GM04504 (cell line): ENCODE data around the gene PXYLP1.

Experiments
- DNase-seq: peaks from one replicate; pipeline ENCODE4 v3.0.0-alpha.2; 2012; ENCODE audit warnings: low read depth

The PXYLP1 gene

DNA sequence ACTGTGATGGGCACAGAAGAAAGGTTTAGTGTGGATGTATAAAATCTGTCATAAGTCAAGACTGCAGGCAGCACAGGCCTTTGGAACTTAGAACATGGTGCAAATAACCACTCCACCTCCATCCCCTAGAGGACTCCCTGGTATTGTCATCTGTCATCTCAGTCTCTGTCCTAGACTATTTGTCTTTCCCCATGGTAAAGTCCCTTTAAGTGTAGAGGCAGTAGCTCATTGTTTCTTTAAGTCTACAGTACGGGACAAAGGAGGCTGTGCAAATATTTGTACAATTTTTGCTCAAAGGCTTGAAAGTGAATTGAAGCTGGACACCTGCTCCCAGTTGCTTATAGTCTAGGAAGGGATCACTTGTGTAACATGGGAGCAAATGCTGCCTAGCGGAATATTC lies 3.2 kb upstream of the PXYLP1 start:
- no peak for DNase-seq

DNA sequence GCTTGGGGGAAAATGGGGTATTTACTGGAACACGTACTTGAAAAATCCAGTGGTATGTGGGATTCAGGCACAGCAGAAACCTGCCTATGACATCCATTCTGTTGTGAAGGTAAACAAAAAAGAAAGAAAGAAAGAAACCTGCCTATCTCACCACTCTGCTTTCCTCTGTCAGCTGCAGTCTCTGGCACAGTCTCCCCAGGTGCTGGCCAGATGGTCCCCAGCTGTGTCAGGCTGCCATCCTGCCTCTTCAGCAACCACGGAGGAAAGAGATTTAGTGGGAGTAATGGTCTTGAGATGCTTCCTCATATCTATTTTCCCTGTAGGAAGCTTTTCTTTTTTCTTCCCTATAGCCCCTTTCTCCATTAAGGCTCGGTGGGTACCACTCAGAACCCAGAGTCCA lies 2.5 kb upstream of the PXYLP1 start:
- no peak for DNase-seq

DNA sequence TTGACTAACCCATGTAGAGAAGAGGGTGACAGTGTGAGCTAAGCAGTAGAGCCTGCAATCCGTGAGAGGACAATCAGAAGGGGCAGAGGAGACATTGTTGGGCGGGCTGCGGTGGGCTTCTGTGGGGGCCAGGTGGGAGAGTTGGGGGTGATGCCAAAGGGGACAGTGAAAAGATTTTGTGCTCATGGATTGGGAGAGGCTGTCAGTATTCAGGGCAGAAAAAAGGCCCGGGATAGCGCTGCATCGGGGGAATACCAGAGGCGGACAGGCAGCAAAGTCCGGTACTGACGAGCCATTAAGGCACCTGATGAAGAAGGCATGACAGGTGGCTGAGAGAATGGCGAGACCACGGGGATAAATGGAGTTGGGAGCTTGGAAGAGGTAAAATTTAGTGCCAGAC lies 1.3 kb upstream of the PXYLP1 start:
- DNase-seq = no peak

DNA sequence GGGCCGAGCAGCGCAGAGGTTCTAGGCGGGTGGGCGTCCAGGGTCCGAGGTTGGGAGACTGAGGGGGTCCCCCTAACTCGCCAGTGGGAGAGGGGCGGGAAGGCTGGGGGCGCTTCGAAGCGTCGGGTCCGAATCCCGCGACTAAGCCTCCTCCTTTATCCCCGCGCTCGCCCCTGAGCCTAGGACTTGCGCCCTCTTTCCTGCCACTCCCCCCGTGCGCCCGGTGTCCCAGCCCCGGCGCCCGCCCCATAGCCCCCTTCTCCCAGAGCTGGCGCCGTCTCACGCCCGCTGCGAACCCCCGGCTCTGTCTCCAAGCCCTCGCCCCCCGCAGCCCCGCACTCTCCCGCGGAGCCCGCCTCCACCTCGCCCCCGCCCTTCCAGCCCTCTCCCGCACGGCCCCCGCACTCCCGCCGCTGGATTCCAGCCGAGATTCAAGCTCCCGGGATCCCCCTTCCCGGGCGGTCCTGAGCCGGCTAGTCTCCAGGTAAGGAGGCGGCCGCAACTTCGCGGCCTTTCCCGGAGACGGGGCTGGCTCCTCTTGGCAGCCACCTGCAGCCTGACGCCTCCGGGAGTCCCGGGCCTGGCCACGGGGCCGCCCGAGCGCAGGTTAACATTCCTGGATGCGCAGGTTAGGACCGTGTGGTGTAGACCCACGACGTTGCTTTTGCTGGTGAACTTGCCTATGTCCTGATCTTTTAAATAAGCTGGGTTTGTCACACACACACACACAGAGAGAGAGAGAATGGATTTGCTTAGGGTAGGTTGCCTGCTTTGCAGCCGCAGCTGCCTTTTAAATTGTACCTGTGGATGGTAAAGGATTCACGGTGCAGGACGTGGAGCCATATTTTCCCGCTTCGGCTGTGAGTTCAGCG lies 563 bp downstream of the PXYLP1 start:
- DNase-seq = no peak

DNA sequence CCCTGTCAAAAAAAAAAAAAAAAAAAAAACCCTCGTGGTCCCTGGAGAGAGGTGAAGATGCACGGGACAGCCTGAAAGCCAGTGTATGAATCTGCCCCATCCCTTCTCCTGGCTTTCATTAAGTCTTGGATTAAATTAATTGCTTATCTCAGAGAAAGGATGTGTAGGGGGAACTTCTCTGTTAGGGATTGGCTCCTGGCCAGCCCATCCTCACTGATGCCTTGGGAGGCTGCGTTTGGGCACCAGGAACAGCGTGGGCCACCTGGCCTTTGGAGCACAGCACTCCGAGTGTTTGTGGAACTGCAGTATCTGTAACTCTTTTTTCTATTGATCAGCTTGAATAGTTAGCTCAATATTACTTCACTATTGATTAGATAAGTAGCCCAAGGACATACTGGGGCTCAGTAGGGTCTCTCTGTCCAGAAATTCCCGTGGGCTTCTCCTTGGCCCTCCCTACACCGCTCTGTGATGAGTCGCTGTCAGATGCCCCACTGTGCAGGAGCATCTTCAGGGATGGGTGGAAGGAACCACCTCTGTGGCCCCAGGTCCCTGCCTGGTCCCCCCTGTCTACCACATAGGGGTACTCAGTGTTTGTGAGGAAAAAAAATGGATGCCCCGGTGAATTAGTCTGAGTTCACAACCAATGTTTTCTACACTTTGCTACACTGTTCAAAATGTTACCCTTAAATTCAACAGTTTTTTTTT lies 2.0 kb downstream of the PXYLP1 start:
- DNase-seq = no peak

DNA sequence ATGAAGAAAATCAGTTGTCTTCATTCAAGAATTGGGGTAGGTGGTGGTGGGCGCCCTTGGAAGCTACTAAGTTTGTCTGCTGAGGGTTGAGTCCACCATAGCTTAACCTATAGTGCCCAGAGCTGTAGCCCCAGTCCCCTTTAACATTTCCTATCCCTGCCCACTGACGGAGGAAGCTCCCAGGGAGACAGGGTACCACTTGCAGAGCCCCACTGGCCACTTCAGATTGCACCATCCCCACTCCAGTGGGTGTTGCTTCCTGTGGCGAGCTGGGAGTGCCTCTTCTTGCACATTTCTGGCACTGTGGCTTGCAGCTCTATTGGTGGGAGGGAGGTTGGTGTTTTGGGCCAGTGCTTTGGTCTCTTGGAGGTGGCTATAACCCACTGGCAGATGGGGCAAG lies 2.7 kb downstream of the PXYLP1 start:
- DNase-seq = no peak

DNA sequence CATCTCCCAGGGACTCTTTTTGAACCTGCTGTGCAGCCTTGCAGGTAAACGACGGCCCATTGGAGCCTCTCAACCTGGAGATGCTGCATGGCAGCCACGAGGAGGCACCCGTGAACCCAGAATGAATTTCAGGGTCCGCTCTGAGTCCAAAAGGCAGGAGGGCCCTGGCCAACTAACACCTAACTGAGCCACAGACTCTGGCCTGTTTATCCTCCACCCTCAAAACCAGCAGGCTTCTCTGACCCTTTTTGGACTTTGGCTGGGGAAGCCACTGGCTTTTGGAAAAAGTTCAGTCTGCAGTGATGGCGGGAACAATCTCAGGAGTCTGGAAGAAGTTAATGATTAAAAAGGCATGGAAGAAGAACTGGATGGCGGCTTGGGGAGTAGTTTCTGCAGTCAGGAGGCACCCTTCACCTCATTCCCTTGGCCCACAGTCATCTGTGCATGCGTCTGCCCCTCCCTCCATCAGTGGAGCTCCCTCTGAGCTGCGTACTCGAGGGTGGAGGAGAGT lies 4.1 kb downstream of the PXYLP1 start:
- DNase-seq = no peak

DNA sequence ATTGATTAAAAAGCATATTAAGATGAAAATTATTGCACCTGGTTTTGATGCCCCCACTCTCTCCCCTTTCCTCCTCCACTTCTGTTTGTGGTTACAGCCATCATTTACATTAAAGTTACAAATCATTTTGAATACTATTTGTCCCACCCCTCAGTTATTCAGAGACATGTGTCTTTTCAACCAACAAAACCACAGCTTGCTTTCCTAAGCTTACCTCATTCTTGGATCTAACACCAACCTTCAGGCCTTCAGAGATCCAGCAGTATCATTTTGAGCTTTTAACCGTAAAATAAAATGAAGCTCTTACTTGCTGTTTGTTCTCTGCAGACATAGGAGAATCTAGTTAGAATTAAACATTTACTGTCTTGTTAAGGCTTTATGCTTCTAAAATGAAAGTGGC lies 4.7 kb downstream of the PXYLP1 start:
- DNase-seq = no peak

DNA sequence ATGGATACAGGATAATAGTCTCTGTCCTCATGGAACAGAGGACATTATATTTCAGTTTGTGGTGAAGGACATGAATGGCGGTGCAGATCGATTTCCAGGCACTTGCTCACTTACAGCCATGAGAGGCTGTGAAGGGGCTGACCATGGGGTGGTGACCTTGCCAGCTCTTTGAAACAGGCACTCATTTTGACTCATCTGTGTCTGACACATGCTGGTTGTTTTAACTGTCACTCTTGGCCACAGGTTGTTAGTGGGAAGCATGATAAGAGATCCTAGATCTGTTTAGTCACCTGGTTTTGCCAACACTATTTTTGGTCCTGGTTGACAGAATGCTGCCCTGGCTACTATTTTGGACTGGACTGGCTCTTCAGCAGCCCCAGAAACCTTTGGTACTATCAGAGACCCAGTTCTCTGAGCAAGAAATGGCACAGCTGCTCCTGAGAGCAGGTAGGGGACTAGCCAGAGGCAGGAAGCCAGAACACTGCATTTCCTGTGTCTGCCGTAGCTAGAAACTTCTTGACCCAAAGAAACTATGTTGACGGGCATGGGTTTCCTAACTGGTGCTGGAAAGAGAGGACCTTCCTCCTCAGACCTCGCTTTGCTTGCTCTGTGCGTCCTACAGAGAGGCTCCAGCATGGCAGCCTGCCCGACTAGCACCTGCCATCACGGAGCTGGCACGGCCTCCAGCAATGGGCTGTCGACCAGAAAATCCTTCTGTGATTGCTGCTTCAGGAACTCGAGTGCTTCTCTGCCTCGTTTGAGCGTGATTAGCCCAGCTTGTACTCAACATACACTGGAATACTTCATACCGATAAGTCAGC lies 6.3 kb downstream of the PXYLP1 start:
- no peak for DNase-seq

DNA sequence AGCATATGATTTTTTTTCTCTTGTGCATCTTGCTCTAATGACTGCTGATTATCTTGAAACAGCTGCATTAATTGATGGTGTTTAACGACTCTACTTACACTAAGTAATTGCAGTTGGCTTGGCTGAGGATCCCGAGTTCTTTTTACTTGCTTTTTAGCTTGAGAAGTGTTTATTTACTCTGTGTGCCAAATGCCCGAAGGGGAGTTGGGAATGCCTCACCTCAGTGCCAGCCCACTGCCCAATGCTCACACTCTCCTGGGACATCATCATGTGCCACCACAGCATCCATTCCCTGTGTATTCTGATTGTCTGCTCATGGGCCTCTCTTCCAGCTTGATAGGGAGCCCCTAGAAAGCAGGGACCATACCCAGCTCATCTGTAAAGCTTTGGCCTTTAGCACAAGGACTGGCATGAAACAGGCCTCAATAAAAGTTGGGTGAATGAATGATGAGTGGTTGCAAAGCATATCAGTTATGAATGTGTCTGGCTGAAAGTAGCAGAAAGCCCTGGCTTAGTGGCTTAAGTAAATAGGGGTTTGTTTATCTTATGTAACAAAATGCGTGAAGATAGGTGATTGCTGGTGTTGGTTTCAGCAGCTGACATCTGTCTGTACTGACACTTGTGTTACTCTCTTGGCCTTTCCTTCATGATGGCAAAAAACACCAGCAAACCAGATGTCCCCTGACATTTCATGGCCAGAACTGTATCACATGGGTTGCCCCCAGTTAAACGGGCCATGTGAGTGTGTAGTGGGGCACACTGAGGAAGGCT lies 8.1 kb downstream of the PXYLP1 start:
- DNase-seq = no peak

DNA sequence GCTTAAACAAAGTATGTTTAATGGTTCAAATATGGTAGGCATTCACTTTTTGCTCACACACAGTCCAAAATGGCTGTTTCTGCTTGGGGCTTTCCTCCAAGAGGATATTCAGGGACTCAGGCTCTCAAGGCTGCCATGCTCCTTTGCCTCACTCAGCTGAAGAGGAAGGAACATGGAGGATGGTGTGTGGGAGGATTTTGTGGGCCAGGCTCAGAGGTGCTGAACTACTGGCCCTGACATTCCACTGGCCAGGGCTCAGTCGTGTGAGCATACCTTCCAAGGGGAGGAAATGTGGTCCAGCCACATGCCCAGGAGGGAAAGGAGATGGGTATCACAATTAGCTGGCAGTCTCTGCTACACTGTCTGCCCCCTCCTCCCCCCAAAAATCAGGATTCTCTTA lies 8.7 kb downstream of the PXYLP1 start:
- DNase-seq = no peak

DNA sequence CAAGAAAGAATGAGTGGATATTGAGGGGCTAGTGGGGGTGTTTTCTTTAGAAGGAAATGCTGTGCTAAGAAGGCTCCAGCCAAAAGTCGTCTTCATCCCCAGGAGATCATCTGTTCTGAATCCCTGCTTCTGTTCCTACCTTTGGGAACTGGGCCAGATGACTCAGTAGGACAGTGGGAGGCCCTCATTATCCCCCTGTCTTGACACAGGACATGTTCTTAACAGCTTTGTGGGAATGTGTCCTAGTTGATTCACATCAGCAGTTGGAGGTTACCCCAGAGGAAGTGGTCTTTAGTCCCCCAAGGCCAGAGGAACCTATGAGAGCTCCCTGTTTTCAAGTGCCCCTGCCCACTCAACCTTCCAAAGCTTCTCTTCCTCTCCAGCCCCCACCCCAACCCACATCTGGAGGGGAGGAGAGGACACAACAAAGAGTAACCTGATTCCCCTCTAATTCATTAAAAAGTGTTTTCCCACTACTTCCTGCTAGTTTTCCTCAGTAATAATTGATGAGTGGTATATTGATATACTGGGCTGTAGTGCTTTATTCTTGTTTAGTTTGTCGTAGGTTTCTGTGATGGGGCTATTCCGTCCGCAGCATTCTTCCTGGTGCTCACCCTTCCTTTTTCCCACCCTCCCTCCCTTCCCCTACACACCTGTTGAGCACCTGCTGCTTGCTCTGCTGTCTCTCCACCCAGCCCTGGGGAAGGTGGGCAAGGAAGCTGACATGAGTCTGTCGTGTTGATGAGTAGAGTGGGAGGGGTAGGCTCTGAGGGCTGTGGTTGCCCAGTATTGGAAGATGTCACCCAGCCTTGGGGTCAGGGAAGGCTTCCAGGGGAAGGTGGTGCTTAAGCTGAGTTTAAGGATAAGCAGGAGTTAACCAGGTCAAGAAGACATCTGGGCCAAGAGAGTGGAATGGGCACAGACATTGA lies 9.3 kb downstream of the PXYLP1 start:
- DNase-seq = no peak

DNA sequence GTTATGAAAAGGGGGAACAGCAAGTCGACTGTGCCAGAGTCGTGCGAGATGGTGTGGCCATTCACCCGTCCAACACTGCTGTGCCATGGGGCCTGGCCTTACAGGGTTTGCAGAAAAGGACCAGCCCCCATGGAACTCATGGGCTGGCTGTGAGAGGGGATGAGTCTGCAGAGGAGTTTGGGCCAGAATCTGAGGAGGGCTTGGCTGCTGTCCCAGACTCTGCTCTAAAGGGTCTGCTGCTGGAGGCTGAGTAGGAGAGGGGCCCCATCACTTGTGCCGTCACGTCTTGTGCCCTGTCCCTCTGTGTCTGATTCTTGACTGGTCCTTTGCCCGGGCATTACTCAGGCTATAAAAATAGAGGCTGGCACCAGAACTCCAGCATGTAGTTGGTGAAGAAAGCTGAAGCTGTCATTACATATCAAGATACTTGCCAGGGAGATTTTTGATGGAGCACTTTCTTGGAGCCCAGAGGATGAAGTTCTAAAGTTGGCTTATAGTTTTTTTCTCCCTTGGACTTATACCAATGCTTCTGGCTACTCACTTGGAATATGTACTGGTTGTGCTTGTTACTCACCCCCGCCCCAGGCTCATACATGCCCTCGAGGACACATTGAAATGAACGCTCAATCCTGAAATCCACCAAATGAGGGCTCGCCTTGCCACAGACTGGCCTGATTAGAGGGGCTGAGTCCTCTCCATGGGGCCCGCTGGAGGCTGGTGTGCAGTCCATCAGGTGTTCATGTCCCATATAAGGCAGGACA lies 10.2 kb downstream of the PXYLP1 start:
- DNase-seq = no peak

DNA sequence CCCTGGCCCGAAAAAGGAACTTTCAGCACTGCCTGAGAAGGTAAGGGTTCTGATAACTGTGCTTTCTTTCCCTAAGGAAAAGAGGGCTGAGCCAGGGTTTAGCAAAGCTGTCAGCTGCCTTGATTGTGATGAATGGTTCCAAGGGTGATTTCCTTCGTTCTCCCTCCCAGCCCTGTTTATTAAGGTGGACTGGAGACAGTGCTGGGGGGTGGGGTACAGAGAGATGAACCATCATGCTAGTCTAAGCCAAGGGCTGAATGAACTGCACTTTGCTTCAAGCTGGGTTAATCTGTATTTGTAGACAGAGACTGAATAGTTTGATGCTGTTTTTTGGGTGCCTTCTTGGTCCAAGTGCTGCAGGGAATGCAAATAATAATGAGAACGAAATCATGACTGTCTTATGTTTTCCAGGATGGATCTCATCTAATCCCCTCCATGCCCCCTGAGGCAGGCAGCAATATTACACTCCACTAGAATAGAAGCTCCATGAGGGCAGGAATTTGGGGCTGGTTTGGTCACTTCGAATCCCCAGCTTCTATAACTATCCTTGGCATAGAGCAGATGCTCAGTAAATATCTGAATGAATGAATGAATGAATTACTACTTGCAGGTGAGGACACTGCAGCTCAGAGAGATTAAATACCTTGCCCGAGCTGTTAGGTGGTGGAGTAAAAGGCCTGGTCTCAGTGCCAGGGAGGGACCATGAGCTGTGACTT lies 10.9 kb downstream of the PXYLP1 start:
- DNase-seq = no peak

DNA sequence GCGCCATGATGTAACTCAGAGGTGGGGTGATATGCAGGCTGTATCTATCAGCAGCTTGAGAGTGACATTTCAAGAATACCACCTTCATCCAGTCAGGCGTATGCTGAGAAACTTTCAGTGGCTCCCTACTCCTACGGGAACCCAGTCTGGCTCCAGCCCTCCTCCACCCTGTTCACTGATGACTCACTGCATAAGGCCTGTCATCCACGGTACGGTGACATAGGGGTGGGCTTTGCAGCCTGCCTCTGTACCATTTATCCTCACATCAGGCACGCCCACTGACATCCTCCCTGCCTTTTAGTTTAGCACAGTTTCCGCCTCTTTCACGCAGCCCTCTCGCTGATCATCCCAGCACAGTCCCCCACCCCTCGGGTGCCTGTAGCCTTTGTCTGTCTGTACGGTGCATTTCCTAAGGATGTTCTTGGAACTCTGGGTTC lies 11.7 kb downstream of the PXYLP1 start:
- DNase-seq = no peak

DNA sequence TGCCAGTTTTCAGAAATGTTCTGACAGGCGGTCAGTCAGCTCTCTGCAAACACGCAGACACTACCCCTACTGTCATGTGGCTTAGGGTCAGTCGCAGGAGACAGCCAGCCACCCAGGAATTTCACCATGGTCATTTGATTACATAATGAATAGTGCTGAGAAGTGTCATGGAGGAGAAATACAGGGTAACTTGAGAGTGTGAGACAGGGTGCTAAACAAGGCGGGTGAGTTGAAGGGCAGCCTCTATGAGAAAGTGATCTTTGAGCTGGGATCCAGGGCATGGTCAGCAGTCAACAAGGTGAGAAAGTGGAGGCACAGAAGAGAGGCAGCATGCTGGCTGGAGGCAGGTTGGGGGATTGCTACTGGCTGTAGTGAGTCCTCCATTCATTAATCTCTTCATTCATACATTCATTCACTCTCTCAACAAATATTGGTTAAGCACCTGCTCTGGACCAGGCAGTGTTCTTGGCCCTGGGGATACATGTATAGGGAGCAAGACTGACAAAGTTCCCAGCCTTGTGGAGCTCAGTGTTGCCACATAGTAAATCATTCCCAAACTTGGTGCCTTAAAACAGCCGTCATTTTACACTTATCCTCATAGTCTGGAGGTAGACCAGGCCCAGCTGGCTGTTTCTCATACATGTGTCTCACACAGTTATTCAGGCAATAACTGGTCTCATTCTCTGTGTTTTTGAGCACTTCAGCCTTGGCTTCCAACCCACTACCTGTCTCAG lies 14.8 kb downstream of the PXYLP1 start:
- DNase-seq = no peak

DNA sequence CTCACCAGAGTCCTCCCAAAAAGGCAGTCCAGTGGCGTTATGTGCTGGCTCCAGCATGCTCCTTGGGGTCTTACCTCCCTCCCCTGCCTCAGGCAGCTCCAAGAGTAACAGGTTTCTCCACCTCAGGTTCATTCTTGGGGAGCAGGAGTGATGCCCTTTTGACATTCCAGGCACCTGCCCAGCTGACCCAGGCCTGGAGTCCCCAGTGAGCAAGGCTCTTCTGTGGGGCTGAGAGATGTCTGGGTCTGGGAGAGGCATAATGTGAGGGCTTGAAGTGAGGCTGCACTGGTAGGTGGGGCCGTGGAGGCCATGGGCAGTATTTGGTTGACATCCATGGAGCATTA lies 15.3 kb downstream of the PXYLP1 start:
- no peak for DNase-seq

DNA sequence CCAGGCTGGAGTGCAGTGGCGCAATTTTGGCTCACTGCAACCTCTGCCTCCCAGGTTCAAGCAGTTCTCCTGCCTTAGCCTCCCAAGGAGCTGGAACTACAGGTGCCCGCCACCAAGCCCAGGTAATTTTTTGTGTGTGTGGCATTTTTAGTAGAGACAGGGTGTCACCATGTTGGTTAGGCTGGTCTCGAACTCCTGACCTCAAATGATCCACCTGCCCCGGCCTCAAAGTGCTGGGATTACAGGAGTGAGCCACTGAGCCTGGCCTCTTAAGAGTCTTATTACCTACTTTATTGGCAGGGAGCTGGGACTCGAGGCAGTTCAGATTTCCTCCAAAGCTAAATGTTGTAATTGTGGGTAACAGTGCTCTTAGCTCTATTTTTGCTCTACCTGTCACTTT lies 16.4 kb downstream of the PXYLP1 start:
- DNase-seq = no peak

DNA sequence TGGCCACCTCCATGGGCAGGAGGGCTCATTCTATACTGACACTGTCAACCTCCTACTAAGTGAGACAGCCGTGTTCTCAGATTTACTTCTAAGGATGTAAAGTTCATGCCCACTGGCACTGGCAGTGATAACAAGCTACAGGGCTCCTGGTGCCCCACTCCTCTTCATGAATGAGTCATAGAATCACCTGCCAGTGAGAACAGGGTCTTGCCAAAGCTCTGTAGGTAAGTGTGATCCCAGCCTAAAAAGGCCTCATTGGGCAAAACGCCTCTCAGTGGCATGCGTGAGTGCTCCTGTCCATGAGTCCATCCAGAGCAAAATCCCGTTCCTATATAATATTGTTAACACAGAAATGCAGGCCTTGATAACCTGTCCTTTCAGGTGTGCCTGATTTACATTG lies 17.4 kb downstream of the PXYLP1 start:
- no peak for DNase-seq
